ENCODE results near the gene NXPH1. TPM values are rescaled to one million over a fixed set of nuclear protein-coding genes. Genes with fewer than 3 reads are reported as not detected.

The NXPH1 gene
- total and polyA plus RNA-seq, 2 experiments from 2014 or later: 0.45 to 3.0 TPM

DNA sequence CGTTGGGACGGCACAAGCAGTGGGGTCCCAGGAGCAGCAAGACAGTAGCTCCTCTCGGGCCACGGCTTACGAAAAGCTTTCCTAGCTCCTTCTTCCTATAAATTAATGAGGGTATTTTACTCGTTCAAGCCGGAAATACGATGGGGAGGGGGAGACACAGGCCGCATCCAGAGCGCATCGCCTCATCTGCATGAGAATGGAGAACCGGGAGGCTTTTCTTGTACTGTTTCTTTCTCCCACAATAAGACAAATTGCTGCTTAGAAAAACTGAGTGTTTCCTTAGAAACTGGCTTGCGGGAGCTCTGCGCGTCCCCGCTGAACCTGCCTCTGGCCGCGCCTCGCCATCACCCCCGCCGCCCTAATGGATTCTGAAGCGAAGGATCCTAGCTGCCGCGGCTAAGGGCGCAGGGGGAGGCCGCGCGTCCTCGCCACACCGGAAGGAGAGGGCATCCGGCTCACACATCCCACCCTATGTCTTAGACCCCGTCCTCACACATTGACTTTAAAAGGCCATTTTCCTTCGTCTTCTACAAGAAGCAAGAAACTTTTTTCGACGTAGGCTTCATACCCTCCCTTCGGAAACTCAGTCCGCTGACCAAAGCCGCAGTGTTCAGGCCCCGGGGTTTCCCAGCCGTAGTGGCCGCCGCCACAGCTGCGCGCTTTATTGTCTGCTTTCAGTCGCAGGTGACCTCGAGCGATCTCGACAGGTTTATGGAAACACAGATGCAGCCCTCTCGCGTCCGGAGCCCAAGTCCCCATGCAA is 8.8 kb downstream of the NXPH1 start (continued):
- TF ChIP-seq, protein P1, sequence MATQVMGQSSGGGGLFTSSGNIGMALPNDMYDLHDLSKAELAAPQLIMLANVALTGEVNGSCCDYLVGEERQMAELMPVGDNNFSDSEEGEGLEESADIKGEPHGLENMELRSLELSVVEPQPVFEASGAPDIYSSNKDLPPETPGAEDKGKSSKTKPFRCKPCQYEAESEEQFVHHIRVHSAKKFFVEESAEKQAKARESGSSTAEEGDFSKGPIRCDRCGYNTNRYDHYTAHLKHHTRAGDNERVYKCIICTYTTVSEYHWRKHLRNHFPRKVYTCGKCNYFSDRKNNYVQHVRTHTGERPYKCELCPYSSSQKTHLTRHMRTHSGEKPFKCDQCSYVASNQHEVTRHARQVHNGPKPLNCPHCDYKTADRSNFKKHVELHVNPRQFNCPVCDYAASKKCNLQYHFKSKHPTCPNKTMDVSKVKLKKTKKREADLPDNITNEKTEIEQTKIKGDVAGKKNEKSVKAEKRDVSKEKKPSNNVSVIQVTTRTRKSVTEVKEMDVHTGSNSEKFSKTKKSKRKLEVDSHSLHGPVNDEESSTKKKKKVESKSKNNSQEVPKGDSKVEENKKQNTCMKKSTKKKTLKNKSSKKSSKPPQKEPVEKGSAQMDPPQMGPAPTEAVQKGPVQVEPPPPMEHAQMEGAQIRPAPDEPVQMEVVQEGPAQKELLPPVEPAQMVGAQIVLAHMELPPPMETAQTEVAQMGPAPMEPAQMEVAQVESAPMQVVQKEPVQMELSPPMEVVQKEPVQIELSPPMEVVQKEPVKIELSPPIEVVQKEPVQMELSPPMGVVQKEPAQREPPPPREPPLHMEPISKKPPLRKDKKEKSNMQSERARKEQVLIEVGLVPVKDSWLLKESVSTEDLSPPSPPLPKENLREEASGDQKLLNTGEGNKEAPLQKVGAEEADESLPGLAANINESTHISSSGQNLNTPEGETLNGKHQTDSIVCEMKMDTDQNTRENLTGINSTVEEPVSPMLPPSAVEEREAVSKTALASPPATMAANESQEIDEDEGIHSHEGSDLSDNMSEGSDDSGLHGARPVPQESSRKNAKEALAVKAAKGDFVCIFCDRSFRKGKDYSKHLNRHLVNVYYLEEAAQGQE (IDR thresholded peaks at IDR 0.05; ENCODE audit: unreplicated experiment): no peak
- TF ChIP-seq ZNF114 (CRISPR knock-in tag; IDR thresholded peaks at IDR 0.05): no peak
- TF ChIP-seq ZNF331 (CRISPR knock-in tag; IDR thresholded peaks at IDR 0.05; ENCODE audit: low read depth): no peak
- TF ChIP-seq CTCF (conservative IDR thresholded peaks at IDR 0.05; ENCODE audit: low read depth in 2 of 2): no peak
- no peak for TF ChIP-seq EZH2phosphoT487 (IDR thresholded peaks at IDR 0.05; ENCODE audit: unreplicated experiment)
- no peak for TF ChIP-seq NANOG (IDR thresholded peaks at IDR 0.05; ENCODE audit: borderline replicate concordance)

GRCh38 chr7:8442814-8443304 is 9.4 kb downstream of the NXPH1 start:
- ATAC-seq (peak; percentile 84), DNase-seq (ENCODE audit: low spot score) (peak; percentile 94)
- Histone ChIP-seq H3F3A (replicated peaks; ENCODE audit: low read depth) (peaks cover 14% of the 10 kb centered on the region), H3K79me2 (replicated peaks; ENCODE audit: insufficient read depth) (no peaks in the 10 kb centered on the region), H3K36me3 (ENCODE audit: insufficient read depth) (no peaks in the 10 kb centered on the region), H4K20me1 (replicated peaks; ENCODE audit: insufficient read depth) (no peaks in the 10 kb centered on the region; the same call in 1 of the 2 replicates), H3K9me2 (ENCODE audit: insufficient read depth) (no peaks in the 10 kb centered on the region), H2AFZ (peak overlapping the region; percentile 57), H3K4me1 (ENCODE audit: insufficient read depth) (peaks cover 34% of the 10 kb centered on the region), H3K4me3 (peak overlapping the region; percentile 81), H3K4me2 (peak overlapping the region; percentile 99), H3K27ac (ENCODE audit: low read depth) (no peak overlapping the region), H3K27me3 (ENCODE audit: insufficient read depth) (peaks cover 72% of the 10 kb centered on the region)
- H3K4me1 Mint-ChIP-seq: peaks cover 33% of the 10 kb centered on the region
- H3K4me3 Mint-ChIP-seq: peak overlapping the region; percentile 95
- TF ChIP-seq EZH2 (IDR thresholded peaks at IDR 0.05; ENCODE audit: low read depth, unreplicated experiment) (no peak), JUNB (IDR thresholded peaks at IDR 0.05; ENCODE audit: unreplicated experiment) (no peak), ETS1 (IDR thresholded peaks at IDR 0.05) (no peak), ZNF331 (CRISPR knock-in tag; IDR thresholded peaks at IDR 0.05; ENCODE audit: low read depth) (no peak), EZH2phosphoT487 (IDR thresholded peaks at IDR 0.05; ENCODE audit: unreplicated experiment) (no peak), NANOG (IDR thresholded peaks at IDR 0.05; ENCODE audit: borderline replicate concordance) (no peak)
- TF ChIP-seq, protein P1 (IDR thresholded peaks at IDR 0.05; ENCODE audit: unreplicated experiment): peak; percentile 89
- no peak overlapping the region for H3K27ac Mint-ChIP-seq
- H3K9me3 Mint-ChIP-seq: no peaks in the 10 kb centered on the region
- H3K27me3 Mint-ChIP-seq (ENCODE audit: insufficient read depth, low read depth, poor library complexity): peaks cover 68% of the 10 kb centered on the region
- H3K36me3 Mint-ChIP-seq (ENCODE audit: low read depth): no peaks in the 10 kb centered on the region
